ENCODE results near the gene KDM6A.
"Not testable (repeated sequence)": the region's sequence is repeated elsewhere in the genome, so short reads cannot be mapped to it uniquely, and the experiment has no call there.

Gene KDM6A

DNA sequence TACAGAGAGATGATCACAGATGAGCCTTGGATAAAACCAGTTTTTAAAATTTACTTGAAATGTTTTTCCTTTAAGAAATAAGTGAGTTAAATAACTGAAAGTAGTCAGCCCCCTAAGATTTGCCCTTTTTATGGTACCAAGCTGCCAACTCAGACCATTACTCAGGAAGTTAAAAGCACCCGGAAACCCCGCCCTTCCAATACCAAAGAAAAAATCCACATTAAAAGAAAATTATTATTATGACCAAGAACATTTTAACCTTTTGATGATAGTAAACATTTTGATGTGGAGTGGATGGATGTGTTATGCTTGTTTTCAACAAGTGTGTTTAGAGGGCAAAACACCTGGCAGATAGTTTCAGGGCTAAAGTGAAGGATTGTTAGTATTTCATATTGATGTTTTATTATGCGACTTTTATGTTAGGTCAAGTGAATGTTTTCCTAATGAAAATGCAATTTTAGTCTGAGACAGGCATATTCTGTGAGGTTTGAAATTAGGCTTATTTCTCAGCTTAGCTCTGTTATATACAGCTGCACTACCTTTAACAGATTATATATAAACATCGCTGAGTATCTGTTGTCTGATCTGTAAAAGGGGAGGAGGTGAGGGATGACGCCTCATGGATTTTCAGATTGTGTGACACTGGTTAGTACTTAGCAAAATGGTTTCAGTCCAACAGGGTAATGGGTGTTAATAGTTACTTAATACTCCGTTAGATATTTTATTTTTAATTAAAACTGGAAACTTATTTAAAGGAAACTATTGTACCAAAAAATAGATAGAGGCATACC lies 89.0 kb downstream of the KDM6A start:
- no peak for DNase-seq (ENCODE audit: low spot score)

DNA sequence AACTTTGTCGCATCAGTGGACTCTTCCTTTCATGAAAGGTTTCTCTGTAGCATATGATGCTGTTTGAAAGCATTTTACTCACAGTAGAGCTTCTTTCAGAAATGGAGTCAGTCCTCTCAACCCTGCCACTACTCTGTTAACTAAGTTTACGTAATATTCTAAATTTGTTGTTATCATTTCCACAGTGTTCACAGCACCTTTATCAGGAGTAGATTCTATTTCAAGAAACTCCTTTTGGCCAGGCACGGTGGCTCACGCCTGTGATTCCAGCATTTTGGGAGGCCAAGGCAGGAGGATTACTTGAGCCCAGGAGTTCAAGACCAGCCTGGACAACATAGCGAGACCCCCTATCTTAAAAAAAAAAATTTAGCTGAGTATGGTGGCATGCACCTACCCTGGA lies 90.0 kb downstream of the KDM6A start:
- no peak for DNase-seq (ENCODE audit: low spot score)

DNA sequence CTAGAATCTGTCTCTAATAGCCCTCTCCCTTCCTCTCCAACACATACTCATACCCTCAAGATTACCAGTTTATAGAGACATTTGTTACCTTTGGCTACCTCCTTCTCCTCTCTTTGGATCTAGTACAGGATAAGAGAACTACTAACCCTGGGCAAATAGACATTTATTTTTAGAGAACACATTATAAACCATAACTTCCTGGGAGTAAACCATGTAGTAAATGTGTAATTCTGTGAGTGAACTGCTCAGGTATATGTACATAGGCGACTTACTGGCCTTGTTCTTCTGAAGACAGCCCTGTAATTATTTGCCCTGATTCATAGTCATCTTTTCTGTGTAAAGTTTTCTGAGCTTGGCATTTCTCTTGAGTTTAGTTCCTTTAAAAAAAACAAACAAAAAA lies 94.2 kb downstream of the KDM6A start:
- no peak for DNase-seq (ENCODE audit: low spot score)

DNA sequence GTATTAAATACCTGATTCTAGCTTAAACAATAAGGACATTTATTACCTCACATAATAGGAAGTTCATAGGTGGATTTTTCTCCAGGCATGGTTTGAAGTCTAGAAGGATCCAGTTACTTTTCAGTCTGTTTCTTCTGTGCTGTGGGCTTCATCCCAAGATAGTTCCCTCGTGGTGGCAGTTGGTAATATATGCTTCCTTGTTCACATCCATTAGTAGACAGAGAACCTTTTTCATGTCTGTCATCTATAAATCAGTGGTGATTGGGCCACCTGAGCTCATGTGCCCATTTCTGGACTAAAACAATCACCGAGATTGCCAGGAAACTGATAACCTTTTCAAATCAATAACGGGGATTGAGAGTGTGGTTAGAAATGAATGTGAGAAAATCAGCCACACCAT lies 97.7 kb downstream of the KDM6A start:
- DNase-seq (ENCODE audit: low spot score) = no peak

DNA sequence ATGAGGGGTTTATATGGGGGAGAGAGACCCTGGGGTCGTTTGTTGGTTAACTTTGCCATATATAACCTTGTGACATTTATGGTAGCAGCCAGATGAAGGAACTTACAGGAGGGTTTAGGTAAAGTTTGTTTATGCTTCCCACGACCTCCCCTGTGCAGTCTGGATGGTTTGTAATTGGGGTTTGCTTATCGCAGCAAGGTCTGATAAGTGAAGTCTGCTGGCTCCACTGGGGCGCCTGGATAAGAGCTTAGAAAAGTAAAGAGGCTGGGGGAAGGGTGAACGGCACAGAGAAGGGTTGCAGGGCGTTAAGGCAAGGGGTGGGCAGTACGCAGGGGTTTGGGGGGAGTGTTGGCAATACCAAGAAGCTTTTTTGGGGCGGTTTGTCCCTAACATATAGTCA lies 98.7 kb downstream of the KDM6A start:
- no peak for DNase-seq (ENCODE audit: low spot score)

DNA sequence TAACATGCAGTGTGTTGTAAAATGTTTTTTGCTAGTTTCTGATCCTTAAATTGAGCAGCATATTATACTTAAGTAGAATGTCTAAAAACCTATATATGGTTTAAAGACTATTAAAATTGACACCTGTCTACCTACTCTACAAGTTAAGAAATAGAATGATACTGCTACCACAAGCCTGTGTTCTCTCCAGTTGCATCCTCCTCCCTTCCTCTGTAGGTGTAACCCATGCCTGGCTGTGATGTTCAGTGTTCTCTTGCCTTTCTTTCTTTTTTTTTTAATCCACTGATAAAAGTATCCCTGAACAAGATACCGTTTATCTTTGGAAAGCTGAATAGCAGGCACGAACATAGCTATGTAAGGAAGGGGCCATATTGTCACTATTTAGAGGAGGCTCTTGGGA lies 99.1 kb downstream of the KDM6A start:
- DNase-seq (ENCODE audit: low spot score) = no peak

DNA sequence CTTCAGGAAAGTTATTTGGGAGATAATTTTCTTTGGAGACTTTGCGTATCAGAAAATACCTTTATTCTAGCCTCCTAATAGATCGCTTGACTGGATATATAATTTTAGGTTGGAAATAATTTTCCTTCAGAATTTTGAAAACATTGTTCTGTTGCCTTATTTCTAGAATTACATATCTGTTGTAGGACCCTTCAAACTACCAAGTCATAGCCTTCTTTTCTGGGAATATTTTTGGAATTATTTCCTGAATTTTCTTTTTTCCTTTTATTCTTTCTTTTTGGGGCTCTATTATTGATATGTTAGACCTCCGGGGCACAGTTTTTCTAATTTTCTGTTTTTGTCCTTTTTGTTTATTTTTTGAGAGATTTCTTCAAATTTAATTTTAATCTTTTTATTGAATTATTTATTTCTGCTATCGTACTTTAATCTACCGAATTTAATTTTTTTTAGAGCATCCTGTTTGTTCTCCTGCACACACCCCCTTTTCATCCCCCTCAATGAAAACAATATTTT lies 100.5 kb downstream of the KDM6A start:
- no peak for DNase-seq (ENCODE audit: low spot score)

DNA sequence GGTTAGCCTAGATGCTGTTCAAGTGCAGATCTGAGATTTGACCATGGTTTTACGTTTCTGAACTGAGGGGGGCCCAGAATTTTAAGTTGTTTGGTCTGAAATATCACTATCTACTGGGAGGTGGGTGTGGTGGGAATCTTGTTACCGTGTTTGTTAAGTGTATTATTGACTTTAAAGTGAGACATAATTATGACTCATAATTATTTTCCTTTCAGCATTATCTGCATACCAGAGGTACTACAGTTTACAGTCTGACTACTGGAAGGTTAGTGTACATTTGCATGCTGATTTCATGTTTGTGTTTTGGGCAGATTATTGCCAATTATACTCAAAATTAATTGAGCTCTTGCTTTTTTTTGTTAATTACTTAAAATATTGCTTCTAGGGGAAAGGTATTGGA lies 101.5 kb downstream of the KDM6A start:
- peak; percentile 42 for DNase-seq (ENCODE audit: low spot score)

DNA sequence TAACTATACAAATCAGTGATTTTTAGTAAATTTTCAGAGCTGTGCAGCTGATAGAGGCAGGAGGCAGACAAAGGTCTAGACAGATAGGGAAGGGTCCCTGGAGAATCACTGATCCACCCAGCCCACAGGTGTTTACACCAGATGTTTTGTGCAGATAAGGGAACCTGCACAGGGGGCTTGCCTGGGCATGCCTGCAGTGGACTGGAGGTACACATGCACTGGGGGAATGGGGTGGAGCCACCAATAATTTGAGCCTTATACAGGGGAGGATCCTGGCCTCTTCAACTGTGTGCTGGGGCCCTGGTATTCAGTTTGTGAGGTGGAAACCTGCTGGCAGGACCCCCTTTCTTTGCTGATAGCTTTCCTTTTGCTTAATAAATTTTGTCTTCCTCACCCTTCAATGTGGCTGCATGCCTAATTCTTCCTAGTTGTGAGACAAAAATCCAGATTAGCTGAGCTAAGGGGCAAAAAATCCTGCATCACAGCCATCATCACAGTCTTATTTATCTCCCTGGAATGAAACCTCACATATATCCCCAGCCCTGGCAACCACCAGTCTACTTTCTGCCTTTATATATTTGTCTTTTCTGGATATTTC lies 102.8 kb downstream of the KDM6A start:
- no peak for DNase-seq (ENCODE audit: low spot score)

DNA sequence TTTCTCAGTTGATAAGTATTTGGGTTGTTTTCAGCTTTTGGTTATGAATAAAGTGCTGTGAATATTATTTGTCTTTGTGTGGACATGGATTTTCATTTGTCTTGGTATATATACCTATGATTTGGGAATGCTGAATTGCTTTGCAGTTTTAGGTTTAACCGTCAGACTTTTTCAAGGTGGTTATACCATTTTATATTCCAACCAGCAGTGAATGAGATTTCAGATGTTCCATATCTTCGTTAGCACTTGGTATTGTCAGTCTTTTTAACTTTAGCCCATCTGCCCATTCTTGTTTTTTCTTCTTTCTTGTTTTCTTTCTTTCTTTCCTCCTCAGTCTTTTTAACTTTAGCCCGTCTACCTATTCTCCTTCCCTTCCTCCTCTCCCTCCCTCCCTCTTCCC lies 106.0 kb downstream of the KDM6A start:
- no peak for DNase-seq (ENCODE audit: low spot score)

DNA sequence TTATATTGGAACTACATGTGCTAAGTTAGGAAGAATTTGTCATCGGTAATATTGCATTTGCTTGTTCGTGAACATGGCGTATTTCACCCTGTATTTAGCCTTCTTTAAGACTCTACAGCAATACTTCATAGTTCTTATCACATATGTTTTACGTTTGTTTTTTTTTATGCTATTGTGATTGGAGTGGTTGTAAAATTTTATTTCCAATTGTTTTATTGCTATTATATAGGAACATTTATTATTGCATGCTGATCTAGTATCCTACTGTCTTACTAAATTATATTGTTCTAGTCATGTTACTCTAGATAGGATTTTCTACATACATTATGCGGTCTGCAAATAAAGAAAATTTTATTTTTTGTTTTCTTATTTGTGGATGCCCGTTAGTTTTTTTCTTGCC lies 107.4 kb downstream of the KDM6A start:
- no peak for DNase-seq (ENCODE audit: low spot score)

DNA sequence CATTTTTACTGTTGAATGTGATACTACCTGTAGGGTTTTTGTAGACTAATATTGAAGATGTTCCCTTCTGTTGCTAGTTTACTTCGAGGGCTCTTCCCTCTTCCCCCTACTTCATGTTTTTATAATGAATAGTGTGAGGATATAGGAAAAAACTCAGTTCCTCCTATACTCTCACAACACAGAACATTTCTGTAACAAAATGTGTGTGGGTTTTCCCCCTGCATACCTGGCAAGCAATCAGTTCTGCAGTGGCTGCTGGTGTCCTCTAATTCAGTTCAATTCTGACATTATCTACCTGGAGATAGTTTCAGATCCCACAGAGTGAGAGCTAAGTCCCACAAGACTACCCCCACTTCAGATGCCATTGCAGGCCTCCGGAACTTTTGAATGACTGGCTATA lies 107.9 kb downstream of the KDM6A start:
- no peak for DNase-seq (ENCODE audit: low spot score)

DNA sequence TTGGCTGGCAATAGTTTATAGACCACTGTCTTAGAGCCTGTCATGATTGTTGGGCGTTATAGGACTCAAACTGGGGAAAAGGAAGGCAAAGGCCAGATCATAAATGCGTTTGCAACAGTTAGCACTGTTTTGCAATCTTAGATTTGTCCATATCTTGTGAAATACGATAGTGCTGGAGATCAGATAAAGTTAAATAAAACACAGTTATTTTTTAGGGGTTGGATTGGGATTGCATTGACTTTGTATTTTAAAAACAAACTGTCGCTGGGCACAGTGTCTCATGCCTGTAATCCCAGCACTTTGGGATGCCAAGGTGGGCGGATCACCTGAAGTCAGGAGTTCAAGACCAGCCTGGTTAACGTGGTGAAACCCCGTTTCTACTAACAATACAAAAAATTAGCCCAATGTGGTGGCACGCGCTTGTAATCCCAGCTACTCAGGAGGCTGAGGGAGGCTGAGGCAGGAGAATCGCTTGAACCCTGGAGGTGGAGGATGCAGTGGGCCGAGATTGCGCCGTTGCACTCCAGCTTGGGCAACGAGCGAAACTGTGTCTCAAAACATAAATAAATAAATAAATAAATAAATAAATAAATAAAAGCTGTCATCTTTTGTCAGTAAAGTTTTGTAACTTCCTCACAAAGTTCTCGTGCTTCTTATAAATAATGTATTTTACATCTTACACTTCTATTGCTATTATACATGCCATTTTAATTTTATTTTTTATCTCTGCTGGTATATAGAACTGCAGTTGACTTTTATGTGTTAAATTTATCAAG lies 117.2 kb downstream of the KDM6A start:
- DNase-seq (ENCODE audit: low spot score) = no peak

DNA sequence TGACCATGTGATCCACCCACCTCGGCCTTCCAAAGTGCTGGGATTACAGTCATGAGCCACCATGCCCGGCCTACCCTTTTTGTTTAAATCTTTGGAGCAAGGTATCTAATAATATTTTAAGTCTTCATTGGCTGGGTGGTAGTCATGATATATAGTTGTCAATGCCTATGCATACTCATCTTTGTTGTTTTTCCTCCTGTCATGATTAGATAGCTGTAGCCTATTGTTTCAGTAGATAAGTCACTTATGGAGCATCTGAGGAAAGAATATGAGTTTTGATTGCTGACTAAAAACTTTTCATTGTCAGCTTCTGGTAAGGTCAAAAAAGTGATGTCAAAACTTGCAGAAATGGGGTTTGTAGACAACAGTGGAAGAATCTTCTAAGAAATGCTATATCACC lies 119.8 kb downstream of the KDM6A start:
- DNase-seq (ENCODE audit: low spot score) = no peak

DNA sequence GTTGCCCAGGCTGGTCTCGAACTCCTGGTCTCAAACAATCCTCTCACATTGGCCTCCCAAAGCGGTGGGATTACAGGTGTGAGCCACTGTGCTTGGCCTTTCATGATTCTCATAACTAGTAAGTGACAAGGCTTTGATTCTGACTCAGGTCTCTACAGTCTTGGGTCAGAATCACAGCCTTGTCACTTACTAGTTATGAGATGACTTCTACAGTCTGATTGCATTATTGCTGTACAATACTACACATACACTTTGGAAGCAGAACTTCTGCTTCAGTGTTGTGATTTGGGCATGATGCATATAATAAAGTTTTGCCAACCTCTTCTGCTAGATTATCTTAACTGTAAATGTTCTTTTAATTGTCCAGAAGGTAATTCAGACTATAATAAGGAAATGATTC lies 123.3 kb downstream of the KDM6A start:
- no peak for DNase-seq (ENCODE audit: low spot score)

DNA sequence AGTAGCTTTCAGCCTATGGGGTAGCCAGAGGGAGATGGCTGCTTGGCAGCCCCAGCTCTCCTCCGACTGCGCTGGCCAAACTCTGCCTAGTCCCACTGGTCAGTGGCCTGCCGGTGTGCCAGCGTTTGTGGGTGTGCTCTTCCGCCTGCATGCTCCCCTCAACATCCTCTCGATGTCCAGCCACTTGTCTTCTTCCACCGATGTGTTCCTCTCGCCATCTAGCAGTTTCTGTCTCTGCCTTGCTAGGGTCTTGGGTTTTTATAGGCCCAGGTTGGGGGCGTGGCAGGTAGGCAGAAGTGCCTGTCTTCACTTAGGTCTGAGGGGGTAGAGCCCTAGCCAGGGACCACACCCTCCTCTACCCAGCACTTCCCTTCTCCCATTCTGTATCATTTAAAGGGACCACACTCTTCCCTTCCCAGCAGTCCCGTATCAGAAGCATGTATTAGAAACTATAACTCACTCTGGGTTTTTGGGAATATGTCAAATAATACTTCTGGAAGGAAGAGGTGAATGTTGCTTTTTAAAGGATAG lies 124.4 kb downstream of the KDM6A start:
- DNase-seq (ENCODE audit: low spot score) = no peak

DNA sequence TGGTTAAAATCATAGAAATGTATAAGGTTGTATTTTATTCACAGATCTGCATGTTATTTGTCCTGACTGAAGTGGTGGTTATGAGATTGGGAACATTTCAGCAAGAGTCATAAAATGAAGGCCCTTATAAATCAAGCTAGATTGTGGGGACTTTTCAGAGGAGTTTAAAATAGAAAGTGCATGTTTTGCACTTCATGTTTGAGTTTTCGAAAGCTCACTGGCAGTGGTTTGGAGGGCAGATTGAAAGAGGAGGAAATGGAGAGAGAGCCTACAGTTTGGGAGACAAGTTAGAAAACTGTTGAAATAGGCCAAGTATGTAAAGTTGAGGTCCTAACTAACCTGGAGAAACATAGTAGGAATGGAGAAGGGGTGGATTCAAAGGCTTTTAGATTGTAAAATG lies 124.9 kb downstream of the KDM6A start:
- DNase-seq (ENCODE audit: low spot score) = no peak

DNA sequence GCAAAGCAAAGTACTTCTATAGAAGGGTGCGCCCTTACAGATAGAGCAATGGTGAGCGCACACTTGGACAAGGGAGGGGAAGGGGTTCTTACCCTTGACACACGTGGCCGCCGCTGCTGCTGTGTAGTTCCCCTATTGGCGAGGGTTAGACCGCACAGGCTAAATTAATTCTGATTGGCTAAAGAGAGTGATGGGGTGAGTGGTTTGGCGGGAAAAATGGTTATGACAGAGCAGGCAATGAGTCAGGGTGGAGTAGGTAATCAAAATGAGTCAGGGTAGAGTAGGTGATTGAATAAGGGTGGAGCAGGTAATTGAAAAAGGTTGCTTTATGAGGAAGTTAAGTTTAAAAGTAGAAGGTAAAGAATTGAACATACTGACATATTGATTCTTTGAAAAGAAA lies 126.2 kb downstream of the KDM6A start:
- DNase-seq (ENCODE audit: low spot score) = not testable (repeated sequence)

DNA sequence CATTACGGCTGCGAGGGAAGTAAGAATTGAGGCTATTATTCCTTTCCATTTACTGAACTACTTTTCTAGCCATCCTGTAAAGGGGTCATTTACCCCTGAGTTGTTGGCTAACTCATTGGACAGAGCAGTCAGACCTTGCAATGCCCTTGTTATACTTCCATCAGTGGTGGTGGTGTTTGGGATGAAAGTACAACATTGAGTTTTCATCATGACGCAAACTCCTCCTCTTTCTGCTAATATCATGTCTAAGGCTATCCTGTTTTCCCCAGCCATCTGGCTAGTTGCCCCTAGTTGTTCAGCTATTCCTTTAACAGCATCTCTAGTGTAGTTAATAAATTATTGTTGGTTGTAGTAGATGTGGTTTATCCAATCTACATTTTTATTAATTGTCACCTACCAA lies 126.9 kb downstream of the KDM6A start:
- not testable (repeated sequence) for DNase-seq (ENCODE audit: low spot score)

DNA sequence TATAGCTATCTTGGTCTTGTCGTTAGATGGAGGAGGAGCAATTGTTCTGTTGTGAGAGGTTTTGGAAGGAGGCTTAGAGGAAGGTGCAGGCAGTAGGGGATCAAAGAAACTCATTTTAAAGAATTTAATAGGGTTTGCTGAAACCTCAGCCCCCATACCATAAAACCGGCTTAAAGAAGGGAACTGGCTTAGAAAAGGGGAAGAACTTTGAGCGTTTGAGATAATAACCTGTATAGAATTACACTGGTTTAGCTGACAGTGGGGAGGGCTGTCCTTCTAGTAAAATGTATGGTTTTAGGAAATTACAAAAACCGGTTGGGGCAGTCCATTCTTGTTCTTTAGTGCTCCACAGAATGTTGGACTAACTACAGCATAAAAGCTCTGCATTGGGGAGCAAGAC lies 128.1 kb downstream of the KDM6A start:
- DNase-seq (ENCODE audit: low spot score) = no peak

DNA sequence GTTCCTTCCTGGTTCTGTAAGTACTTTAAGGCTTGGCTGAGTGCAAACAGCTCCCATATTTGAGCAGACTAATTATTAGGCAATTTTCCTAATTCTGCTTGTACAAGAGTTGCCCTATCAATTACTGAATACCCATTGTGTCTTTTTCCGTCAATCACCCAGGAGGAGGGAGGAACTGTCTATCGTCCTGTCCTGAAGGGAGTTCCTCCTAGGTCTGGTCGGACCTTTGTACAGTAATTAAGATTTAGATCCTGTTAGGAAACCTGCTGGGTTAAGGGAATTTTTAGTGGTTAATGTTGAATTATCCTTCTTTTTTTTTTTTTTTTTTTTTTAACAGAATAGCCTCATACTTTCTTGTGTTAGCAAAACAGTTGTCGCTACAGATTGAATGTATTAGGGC lies 130.1 kb downstream of the KDM6A start:
- DNase-seq (ENCODE audit: low spot score) = no peak

DNA sequence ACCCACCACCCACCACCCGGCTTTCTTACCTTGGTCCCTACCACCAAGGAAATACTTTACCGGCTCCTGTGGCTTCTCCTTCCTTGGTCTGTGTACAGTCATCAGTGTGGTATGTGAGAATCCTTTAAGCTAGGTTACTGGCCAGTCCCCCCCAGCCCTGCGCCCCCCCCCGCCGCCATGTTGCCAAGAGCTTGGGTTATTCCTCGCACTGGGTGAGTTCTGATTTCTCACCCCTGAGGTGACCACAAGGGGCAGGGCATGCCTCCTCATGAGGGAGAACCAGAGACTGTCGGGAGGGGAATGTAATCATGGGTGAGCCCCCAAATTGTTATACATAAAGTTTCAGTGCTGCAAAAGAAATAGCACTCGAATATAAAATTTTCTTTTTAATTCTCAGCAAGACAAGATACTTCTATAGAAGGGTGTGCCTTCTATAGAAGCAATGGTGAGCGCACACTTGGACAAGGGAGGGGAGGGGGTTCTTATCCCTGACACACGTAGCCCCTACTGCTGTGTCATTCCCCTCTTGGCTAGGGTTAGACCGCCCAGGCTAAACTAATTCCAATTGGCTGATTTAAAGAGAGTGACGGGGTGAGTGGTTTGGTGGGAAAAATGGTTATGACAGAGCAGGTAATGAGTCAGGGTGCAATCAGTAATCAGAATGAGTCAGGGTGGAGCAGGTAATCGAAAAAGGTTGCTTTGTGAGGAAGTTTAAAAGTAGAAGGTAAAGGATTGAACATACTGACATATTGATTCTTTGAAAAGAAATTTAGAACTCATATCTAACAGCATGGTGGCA lies 133.2 kb downstream of the KDM6A start:
- DNase-seq (ENCODE audit: low spot score) = no peak

Measured in AG08395 (cell line).